C4-2B (cell line): ENCODE data around the gene PFKFB3.

Experiments used
- CTCF ChIP-seq: fragments of 450-650 bp; conservative IDR thresholded peaks from 2 replicates; pipeline ENCODE4 v1.5.1; 2017; ENCODE audit warnings: mild to moderate bottlenecking
- ZFX ChIP-seq: fragments of 450-650 bp; IDR thresholded peaks from 2 replicates; pipeline ENCODE4 v1.6.1; 2017

GRCh38 chr10:6231730-6232129, 29.0 kb downstream of the PFKFB3 start:
- TF ChIP-seq CTCF (no peak), ZFX (no peak)
